NCI-H2107 (cell line): ENCODE results near the gene LENEP.

Experiments used
- DNase-seq: peaks from one replicate; lab custom pipeline; 2025; lab: John Stamatoyannopoulos, UW

Gene LENEP

DNA sequence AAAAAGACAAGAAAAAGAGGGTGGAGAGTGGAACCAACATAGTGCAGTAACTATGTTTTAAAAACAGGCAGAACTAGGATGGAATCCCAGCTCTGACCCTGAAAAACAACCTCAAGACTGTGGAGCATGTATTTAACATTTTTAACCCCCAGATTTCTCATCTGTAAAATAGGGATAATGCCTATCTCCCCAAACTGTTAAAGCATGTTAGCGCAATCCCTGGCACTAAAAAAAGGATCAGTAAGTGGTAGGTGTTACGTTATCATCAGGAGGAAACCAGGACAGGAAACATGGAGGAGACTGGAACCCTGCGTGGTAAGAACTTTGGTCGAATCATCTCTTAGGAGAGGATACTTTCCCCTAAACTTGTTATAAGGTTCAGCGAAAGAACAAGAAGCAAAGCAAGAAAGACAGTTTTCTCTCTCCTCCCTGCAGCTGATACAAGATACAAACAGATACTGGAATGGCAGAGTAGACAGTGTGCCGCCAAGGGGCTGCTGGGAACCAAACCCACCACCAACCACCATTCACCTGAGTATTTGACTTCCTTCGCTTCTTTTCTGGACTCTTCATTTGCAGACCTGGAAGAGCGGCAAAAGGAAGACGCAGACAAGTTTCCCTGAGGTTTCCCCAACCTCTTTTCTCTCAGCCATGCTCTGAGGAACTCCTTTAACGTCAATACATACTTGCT lies 32.8 kb upstream of the LENEP start:
- no peak for DNase-seq

DNA sequence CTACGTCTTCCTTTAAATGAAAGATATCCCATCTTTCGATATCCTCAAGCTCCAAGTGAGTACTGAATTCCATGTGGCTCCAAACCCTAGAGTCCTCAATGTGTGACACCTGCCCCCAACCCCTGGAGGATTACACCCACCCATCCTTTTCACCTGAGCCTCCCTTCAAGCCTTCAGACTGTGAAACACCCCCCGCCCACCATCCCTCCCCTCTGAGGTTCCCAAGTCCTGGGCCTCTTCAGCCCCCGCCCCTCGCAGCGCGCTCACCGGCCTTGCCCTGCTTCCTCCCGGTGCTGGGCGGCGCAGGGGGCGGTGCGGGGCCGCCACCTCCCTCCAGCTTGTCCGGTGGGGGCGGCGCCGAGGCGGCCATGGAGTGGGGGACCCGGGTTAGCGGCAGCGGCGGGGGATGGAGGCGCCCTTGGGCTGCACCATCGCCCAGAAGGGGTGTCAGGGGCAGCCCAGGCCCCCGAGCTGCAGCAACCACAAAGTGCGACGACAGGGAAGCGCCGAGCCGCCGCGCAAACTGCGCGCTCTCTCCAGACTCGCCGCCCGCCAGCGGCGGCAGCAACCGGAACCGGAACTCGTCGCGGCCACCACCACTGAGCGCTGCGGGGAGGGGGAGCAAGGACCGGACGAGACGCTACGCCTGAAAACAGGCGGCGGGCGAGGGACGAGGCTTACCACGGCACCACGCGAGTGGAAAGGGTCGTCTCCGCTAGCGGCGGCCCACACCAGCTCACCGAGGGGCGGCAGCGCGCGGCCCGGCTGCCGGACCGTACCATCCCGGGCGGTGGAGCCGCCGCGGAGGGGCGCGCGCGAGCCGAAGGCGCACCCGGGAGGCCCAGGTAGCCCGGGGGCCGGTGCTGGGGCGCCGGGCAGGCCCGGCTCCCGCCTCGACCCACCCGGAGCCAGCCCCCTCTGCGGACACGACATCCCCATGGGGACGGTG lies 31.9 kb upstream of the LENEP start, which contains the start of gene PYGO2:
TSS of gene PYGO2 (minus strand) at position 576 of the 949 bp plus-strand sequence. CDS start at position 370, 206 bp downstream.
- peak; percentile 58 for DNase-seq

DNA sequence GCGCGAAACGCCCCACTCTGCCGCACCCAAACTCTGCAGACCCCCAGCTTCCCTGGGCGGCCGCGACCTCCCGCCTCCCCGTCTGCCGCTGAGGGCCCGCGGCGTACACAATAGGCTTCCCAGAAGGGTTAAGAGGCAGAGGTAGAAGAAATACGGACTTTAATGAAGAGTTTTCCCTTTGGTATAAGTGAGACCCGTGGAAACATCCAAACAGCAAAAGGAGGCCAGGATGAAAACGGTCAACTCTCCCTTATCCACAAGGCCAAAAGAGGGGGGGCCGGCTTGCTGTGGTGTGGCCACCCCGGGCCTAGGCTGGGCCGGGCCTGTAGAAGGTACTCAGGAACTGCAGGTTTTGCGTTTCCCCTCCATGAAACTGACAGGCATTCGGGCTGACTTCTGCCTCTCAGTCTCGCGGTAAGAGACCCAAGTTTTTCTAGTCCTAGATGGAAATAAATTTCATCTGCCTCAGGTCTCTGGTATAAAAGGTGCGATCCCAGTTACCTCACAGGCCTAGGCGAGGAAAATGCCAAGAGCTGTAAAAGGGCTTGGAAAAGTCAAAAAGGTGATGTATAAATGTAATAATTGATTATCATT lies 31.1 kb upstream of the LENEP start:
- DNase-seq = no peak

DNA sequence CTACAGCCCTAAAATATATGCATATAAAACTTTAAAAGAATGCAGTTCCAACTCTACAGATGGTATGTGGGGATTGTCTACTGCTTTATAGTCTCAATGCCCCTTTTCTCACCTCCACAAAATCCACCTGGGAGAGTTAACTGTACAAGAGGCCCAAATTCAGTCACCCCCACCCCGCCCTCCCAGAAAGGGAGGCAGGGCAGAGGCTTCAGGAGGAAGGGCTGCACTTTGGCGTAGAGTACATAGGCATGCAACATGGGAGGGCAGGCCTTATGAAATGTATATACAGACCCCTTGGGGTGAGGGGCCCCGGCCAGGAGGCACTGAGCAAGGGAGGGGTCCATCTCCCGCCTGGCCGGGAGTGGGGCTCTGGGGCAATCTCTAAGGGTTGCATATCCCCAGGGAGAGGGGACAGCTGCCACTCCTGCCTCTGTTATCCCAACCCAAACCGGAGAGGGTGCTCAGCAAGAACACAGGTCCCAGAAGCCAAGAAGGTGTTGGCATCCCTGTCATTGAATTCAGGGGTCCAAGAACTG lies 30.5 kb upstream of the LENEP start:
- no peak for DNase-seq

DNA sequence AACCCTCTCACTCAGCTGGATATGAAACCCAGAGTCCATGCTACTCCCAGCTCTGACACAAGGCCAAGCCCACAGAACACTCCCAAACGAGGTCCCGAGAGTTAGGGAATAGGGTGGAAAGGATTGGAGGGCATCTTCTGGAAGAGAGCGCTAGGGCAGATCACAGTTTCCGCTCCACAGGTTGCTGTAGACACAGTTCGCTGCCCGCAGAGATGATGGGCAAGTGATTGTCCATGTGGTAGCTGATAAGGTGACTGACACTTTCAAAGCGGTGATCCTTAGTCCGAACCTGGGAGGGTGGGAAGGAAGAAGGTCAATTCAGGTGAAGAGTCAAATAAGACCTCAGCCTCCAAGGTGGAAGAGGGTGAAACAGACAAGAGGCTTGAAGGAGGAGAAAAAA lies 29.7 kb upstream of the LENEP start:
- DNase-seq = no peak

DNA sequence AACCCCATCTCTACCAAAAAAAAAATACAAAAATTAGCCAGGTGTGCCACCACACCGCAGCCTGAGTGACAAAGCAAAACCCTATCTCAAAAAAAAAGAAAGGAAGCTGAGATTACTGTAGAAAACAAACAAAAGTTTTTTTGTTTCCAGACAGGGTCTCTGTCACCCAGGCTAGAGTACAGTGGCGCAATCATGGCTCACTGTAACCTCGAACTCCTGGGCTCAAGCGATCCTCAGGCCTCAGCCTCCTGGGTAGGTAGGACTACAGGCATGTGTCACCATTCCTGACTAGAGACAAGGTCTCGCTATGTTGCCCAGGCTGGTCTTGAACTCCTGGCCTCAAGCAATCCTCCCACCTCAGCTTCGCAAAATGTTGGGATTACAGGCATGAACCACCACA lies 29.0 kb upstream of the LENEP start:
- no peak for DNase-seq

DNA sequence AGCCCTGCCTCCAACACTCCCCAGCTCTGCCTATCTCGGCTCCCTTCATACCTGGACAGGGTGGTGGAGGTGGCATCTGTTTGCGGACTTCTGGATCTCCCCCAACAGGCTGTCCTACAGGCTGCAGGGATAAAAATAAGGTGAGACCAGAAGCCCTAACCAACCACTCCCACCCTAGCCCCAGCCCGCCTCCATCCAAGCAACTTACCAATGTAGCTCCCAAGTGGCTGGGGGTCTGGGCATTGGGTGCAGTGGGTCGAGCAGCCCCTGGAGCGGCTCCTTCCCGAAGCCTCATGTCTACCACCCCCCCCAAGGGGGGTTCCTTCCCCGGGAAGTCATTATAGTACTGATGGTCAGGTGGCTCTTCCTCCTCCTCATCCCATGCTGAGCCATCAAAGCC lies 27.3 kb upstream of the LENEP start:
- no peak for DNase-seq

DNA sequence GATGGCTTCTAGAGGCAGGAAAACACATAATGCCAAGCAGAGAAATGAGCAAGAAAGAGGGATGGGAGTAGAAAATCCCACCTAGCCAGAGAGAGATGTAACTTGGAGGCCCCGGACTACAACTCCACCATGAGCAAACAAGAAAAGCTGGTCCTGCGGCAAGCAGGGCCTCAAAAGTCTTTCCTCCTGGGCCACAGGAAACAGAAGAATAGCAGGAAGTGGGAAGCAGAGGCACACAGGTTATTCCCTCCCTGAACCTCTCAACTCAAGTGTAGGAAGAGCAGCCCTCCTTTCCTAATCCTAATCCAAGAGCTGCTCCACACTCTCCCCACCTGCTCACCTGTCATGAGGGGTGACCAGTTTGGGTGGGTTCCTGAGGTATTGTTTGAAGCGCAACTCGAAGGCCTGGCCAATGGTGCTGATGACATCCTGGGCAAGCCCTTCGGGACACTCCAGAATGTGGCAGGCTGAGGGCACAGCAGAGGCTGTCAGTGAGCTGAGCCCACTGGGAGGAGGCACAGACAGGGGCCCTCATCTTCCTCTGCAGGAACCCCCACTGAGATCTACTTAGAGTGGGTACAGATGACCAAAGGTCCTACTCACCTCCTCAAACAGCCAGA lies 25.9 kb upstream of the LENEP start:
- no peak for DNase-seq

DNA sequence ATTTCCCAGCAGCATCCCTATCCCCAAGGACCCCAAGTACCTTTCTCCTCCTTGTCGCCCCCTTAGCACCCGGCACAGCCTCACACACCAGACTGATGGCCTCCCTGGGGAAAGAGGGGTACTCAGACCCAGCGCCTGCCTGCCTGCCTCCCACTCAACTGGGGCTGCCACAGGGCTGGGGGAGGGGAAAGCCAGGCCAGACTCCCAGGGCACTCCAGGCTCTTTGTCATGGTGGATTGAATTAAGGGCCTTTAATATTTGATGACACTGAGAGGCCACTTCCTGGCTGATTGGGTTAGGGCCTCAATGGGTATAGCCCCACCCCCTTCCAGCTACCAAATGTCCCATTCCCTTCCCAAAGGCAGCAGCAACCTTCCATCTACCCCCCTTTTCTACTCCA lies 24.7 kb upstream of the LENEP start:
- DNase-seq = no peak

DNA sequence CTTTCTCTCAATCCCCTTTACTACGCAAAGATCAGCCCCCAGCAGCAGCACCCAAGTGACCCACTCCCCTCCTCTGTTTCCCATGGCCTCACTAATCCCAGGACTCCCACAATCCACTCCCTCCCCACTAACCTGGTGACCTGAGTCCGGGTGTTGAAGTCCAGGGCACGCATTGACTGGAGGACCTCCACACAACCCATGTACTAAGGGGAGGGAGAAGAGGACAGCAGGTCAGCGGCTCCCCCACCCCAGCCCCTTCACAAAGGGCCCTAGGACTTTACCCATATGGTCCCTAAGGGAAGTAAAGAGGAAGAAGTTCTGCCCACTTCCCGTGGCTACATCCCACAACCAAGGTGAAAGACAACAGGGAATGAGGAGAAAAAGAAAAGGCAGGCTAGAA lies 24.1 kb upstream of the LENEP start:
- DNase-seq = no peak

DNA sequence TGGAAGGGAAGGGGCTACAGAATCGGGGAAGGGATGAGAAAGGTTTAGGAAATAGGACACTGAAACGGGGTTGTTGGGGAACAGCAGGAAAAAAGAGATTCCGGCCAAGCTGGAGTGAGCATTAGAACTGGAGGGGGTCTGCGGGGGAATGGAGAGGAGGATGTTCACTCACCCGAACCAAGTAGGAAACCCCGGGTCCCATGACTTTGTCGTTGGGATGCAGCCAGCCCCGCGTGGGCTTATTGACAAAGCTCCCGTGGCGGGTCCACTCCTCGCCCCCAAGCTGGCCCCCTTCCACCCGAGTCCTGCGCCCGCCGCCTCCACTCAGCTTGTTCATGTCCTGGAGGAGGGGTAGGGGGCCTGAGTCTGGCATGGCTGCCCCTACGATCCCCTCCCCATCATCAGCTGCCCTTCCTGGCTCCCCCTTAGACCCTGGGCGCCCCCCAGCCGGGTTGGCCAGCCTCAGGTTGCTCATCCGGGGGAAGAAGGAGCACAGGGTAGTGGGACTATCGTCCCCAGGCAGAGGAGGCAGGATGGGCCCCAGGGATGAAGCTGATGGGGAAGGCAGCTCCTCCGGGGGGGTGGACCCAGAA lies 23.4 kb upstream of the LENEP start:
- DNase-seq = no peak

DNA sequence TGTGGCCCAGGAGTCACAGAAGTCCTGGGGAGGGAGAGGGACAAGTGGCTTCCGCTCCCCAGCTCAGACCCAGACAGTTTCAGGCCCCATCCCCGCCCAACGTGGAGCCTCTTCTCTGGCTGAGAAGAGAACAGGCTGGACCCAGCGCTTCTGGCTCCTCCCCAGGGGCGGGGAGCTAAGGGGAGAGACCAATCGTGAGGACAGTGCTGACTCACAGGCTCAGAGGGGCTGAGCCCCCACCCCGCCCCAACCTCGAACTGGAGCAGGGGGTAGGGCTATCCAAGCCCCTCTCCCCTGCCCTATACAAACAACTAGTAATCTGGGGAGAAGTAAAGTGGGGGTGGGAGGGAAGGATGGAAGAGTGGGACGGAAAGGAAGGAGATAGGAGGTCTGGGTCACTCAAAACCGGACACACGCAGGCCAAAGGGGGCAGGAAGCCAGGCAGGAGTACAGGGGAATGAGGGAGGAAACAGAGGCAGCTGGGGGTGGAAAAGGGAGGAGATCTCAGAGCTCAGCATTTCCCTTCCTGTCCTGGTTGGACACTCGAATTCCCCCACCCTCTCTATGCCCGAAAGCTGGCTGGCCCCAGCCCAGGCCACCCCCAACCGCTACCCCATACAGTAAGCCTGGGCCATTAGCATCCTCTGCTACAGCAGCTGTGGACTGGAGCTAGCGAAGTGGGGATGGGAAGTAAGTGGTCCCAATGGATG lies 22.6 kb upstream of the LENEP start, which contains the start of gene SHC1:
TSS of gene SHC1 (minus strand) at position 117 of the 710 bp plus-strand sequence. CDS start 221 bp downstream, outside the sequence.
- DNase-seq = no peak

DNA sequence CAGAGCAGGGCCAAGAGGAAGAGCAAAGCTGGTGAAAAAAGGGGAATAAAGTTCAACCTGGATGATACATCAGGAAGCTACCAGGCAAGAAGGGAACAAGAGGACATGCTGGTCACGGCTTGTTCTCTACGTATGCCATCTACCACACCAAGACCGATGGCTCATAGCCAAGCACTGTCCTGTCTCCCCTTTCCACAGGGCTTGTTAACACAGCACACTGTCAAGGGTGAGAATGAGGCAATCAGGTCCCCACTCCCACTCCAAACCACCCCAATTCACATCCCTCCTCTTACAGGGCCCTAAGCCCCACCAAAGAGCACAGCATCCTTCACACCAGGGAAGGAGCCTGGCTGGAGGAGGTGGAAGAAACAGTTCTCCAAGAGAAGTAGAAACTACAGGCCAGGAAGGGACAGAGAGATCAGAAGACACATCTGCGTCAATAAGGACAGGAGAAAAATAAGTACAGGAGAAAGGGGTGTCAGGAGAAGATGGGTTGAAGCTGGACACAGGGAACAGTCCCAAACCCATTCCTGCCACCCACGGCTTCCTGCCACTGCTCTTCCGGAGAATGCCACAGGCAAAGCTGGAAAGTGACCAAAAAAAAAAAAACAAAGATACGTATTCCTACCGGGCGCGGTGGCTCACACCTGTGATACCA lies 21.9 kb upstream of the LENEP start:
- no peak for DNase-seq

DNA sequence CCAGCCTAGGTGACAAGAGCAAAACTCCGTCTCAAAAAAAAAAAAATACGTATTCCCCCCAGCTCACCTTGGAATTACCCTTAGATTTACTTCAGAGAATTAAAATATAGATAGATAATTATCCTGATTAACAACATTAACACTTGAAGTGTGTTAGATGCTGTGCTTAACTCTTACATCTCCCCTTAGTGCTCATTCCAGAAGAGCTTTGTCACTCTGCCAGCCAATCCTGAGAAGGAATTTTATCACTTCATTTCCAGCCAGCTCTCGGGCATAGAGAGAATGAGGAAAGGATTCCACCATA lies 21.2 kb upstream of the LENEP start:
- no peak for DNase-seq

DNA sequence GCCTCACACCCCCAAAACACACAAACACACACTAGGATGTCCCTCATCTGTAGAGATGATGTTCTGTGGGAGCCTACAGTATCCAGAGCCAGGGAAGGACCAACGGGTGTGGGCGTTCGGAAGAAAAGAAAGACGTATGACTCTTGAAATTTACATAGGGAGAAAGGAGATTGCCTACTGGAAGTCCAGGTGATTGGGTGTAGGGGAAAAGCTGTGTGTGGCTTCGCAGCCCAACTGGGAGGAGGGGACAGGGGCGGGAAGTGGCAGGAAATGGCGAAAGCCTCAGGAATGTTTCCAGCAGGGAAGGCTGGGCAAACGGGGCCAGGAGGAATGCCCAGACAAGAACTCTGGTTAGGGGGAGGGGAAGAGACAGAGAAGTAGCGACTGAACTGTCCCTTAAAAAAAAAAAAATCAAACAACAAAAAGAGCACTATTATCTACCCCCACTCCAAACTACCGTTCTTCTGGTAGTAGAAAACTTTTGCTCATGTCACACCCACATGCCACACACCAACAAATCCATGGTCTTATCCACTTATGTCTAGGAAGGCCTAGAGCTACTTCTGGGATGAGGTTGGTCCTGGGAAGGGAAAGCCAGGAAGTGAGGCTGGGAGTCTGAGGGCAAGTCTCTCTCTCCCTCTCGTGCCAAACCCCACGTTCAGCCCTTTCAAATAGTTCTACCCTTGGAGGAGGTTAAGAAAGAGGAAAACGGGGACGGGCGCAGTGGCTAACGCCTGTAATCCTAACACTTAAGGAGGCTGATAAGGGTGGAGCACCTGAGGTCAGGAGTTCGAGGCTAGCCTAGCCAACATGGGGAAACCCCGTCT lies 20.7 kb upstream of the LENEP start:
- DNase-seq = no peak

DNA sequence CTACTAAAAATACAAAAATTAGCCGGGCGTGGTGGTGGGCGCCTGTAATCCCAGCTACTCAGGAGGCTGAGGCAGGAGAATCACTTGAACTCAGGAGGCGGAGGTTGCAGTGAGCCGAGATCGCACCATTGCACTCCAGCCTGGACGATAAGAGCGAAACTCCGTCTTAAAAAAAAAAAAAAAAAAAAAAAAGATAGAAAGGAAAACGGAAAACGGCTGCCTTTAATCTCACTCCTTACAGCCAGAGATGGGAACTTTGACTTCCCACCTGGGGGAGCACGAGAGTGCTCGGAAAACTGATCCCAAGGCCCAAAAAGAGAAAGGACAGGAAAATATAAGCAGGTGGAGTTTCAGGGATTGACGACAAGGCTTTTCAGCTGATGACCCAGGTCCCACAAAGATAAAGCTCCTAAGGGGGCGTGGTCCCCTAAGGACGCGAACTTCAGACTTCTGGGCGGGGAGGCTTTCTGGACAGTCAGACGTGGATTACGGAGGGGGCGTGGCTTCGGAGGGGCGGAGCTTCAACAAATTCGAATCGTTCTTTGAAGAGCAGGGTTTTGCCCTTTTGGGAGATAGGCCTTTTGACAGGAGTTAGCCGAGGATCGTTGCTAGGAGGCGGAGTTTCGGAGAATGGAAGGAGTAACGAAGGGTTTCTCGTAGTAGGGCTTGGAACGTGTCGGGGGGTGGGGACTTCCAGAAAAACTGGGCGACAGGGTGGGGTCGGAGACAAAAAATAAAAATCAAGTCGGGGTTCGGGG lies 19.9 kb upstream of the LENEP start:
- peak; percentile 80 for DNase-seq

DNA sequence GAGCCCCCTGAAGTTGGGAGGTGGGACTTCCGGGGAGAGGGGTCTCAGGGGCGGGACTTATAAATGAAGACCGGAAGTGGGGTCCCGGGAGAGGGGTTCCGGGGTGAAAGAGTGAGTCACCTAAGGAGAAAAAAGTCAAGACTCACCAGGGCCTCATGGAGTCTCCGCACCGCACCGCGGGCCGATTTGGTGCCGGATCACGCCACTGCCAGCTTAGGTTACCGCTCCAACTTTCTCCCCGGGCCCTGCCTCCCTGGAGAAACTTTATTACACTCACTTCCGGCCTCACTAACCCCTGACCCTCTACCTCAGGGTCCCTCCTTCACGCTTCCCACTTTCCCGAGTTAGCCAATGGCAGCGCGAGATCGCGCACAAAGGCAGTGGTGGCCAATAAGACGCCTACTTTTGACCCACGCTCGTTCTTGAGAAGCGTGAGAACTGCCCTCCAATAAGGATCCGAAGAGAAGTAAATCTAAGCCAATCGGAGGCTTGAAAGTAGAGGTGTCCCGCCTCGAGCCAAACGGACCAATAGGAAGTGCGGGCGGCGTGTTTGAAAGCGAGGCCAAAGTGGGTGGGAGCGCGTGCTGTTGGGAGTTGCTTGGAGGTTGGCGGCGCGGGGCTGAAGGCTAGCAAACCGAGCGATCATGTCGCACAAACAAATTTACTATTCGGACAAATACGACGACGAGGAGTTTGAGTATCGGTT lies 19.1 kb upstream of the LENEP start, which contains the start of gene CKS1B:
TSS of gene CKS1B (plus strand) at position 580 of the 706 bp plus-strand sequence. CDS start at position 645, 65 bp downstream.
- peak; percentile 99 for DNase-seq

DNA sequence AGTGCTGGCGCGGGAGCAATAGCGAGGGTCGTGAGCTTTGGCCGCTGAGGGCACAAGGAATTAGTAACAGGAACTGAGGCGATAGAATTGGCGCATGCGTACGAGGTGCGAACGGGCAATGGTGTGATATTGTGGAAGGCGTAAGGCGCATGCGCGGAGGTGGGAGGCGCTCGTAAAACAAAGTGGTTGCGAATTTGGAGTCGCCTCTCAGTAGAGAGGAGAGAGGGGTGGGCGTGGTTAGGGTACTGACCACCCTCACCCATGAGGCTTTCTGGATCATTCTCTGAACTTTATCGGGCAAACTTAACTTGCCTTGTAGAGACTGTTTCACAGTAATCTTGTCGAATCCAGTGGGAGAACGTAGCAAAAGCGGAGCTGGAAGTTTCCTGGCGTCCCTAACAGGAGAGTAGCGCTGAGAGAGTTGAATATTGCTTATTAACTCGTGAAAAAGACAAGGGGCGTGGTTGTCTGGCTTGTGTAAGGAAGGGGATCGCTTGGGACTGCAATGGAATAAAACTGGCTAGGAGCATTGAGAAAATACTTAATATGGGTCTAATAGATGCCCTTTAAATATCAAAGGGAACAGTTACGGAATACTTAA lies 18.5 kb upstream of the LENEP start:
- DNase-seq = peak; percentile 96
